ENCODE results near the gene GLRX.
A peak's percentile ranks its signal among the peaks of the same experiment; 100 is the strongest.
"Not testable (repeated sequence)": the region's sequence is repeated elsewhere in the genome, so short reads cannot be mapped to it uniquely, and the experiment has no call there.

Gene GLRX, protein sequence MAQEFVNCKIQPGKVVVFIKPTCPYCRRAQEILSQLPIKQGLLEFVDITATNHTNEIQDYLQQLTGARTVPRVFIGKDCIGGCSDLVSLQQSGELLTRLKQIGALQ

DNA sequence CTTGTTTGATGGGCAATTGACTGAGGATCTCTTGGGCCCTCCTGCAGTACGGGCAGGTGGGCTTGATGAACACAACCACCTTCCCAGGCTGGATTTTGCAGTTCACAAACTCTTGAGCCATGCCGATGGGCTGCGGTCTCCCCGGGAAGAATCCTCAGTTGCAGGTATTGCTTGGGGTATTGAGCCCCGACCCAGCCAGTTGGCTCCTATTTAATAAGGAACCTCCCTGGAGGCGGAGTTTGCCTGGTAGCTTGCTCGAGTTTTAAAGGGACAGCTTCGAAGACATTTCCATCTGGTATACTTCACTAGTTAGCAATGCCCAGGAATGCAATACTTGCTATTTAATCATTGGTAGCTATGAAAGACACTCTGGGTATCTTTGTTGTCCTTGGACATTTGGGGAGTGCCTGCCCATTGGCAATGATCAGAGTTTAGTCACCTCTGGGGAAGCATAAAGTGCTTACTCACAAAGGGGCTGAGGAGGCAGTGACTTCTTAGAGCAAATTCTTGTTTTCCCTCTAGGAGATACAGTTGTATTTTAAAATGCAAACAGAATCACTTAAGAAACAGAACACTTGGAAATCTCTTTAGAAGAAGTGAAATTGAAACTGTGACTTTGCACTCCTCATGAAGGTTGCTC, at the start of gene GLRX:
Gene GLRX, minus strand, starts transcription at position 185 of the 640 bp plus-strand sequence. Its CDS starts 64 bp downstream, at position 121.
- no peak for DNase-seq (ENCODE audit: low read depth)

DNA sequence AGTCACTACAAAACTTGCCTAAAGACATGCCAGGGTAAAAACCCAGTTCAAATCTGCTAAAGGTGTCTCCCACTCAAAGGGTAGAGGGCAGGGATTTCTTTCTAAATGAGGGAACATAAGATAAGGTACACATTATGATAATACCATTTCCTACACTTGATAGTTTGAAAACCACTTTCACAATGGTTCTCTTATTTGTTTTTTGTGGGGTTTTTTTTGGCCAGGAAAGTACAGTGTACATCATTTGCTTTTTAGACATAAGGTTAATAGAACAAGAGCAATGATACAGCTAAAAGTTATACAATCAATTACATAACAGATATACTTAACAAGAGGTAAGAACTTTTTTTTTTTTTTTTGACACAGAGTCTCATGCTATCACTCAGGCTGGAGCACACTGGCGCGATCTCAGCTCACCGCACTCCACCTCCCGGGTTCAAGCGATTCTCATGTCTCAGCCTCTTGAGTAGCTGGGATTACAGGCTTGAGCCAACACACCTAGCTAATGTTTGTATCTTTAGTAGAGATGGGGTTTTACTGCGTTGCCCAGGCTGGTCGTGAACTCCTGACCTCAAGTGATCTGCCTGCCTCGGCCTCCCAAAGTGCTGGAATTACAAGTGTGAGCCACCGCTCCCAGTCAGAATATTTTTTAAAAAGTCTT, 48.8 kb upstream of the GLRX start:
- no peak for DNase-seq (ENCODE audit: low read depth)

DNA sequence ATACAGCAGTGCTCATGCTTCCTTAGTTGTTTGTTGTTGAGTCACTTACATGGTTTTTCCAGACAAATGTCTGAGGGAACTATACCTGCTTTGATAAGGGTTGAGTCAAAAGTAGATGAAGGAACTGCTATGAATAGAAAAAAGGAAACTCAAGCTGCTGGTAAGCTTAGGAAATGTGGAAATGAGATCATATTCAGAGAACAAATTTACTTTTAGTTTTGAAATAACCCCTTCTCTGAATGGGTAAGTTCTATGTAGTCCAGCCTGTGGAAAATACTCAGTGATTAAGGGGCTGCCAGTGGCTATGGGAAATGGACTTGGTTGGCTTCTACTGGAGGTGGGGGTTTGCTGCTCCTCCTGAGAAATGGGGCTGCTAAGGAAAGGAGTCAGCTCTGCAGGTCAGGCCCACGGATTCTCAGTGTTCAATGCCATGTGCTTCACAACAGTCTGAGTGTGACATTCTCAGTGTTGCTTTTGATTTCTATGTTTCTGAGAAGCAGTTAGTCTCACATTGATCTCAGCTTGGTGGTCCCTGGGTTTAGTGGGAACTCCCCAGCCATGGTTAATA, 47.7 kb upstream of the GLRX start:
- DNase-seq (ENCODE audit: low read depth), result no peak

DNA sequence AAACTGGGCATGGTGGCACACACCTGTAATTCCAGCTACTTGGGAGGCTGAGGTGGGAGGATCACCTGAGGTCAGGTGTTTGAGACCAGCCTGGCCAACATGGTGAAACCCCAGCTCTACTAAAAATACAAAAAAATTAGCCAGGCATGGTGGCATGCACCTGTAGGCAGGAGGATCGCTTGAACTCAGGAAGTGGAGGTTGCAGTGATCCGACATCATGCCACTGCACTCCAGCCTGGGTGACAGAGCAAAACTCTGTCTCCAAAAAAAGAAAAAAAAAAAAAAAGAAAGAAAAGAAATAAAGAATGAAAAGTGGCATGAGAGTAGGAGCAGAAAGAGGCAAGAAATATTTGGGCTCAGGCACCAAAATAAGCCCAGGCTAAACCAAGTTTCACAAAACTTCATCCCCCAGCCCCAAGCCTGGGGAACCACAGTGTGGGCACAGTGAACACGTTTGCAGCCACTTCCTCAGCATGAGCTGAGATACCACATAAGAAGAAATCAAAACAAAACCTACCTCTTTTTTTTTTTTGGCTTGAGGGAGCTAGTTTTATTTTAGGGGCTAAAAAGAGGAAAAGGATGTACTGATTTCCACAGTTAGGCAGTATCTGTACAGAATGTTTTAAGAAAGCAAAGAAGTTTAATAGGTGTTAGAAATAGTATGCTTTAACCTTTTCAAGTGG, 46.8 kb upstream of the GLRX start:
- DNase-seq (ENCODE audit: low read depth), result not testable (repeated sequence)

DNA sequence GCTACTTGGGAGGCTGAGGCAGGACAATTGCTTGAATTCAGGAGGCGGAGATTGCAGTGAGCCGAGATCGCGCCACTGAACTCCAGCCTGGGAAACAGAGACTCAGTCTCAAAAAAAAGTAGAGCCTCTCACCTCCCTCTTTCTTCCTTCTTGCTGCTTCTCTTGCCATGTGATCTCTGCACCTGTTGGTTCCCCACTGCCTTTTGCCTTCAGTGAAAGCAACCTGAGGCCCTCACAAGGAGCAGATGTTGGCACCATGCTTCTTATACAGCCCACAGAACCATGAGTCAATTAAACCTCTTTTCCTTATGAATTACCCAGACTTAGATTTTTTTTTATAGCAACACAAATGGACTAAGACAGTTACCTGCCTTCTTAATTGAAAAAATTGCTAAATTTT, 45.6 kb upstream of the GLRX start:
- no peak for DNase-seq (ENCODE audit: low read depth)

DNA sequence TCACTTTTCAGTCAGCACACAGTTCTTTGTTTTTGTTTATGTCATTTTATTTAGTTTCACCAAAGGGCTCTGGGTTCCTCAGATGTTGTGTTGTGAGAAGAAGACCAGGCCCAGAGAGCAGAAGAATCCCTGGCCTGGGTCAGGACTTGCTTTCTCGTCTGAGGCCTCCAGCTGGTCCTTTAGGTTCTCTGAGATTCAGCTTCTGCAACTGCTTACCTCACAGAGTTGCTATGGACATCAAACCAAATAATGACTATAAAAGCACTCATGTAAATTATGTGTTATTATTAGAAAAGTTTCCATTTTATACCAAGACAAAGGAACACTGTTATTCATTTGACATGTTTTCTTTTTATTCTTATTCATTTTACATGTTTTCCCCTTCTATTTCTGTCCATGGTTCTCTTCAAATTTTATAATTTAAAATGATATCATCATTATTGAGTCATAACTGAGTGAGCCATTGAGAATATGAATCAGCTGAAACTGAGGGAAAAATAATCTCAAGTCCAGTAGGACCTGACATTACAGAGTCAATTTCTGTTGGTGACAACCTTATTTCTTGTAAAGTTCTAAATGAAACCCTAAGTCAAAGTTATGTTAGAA, 44.0 kb upstream of the GLRX start:
- no peak for DNase-seq (ENCODE audit: low read depth)

DNA sequence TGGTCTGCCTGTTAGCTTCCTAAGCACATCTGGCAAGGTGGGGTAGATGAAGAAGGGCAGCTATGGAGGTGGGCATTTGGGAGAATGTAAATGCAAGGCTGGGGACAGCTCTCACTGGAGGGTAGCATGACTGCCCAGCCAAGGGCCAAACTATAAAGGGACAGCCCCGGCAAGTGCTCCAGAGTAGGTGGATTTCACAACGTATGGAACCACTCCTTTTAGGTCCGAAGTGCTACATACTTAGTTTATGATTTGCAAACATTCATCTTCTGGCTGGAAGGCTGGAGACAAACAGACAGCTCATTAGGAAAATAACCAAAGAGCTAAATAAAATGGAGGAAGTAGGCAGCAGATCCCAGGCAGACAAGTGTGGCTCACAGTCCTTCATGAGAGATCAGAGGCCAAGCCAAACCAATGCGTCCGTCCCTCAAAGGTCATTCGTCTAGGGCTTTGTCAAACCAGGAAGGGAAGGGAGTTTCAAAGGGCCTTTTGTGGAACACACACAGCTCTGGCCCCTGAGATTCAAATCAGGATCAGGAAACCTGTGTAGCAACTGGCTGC, 42.5 kb upstream of the GLRX start:
- no peak for DNase-seq (ENCODE audit: low read depth)

DNA sequence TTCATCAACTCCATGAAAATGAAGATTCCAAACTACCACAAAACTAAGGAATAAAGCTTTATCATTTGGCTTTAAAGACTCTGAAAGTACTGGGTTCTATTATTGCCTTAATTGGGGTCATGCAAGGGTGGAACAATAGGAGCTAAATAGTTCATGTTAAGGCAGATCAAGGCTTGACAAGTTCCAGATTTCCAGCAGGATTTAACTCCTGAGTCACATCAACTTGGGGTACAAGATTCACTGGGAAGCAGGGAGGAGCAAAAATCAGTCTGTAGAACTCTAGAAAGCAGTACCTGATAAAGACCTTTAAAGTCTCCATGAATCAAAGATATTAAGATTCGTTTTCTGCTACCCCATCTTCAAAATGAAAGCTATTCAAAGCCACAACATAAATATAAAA, 41.9 kb upstream of the GLRX start:
- no peak for DNase-seq (ENCODE audit: low read depth)

DNA sequence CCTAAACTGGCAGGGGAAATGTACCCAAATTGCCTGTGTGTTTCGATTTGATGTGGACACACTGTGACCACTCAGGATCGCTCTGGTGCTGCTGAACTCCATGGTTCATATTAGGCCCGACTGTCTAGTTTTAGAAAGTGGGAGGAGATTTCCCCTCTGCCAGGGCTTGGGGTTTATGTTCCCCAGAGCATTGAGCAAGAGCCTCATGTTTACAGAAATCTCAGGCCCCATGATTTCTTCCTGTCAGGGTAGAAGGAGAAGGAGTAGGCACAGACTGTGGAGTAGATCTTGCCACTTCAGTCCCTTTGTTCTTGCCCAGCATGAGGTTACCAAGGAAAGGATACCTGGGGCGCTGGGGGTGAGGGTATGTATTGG, 40.8 kb upstream of the GLRX start:
- DNase-seq (ENCODE audit: low read depth), result no peak

DNA sequence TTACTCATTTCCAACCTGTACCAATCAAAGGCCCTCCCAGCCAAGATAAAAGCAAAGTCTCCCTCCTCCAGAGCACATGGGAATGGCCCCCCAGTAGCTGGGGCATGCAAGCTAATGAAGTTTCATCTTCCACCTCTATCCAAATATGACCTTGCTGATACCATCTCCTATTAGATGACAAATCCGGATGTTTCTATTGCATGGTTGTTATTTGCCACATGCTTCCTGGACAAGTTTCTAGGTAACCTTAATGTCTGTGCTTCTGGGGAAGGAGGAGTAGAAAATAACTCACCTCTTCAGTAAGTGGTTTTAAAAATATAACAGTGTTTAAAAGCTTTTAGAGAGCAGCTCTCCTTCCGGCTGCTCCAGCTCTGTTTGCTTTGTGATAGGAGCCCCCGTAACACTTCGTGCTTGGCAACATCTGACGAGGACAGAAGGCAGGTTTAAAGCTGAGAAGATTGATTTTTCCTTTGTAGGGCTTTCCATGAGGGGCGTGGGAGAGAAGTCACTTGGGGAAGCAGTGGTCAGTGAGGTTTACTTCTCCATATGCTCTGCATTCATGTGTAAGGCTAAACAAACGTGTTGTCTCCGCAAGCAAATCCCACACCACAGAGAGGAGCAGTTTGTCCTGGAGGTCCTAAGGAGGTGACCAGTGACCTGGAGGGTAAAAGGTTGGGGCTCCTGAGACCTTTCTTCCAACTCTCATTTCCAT, 40.3 kb upstream of the GLRX start:
- DNase-seq (ENCODE audit: low read depth), result no peak

DNA sequence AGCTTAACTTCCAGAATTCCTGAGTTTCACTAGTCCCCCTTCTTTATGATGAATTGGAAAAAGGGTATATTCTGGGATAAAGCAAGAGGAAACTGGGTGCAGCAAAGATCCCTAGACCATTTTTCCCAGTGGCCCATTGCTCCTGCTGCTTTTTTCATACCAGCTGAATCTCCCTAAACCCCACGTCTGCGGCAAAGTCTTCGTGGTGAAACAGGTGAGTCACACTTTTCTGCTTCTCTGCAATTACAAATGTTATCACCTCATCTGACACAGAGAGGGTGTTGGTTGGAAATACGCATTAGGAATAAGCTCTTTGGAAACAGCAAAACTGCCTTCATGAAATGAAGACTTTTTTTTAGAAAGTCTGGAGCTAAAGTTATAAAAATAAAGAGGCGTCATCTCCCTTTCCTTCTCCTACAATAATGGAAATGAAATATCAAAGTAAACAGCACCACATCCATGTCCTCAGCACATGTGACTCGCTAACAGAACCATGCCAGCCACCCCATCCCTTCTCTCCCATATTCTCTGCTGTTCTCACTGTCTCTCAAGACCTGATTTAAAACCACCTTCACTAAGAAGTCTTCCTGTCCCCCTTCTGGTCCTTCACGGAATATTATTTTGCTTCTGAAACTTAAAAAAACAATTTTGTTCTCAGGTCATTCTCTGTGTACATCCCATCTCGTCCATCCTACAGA, 39.5 kb upstream of the GLRX start:
- no peak for DNase-seq (ENCODE audit: low read depth)

DNA sequence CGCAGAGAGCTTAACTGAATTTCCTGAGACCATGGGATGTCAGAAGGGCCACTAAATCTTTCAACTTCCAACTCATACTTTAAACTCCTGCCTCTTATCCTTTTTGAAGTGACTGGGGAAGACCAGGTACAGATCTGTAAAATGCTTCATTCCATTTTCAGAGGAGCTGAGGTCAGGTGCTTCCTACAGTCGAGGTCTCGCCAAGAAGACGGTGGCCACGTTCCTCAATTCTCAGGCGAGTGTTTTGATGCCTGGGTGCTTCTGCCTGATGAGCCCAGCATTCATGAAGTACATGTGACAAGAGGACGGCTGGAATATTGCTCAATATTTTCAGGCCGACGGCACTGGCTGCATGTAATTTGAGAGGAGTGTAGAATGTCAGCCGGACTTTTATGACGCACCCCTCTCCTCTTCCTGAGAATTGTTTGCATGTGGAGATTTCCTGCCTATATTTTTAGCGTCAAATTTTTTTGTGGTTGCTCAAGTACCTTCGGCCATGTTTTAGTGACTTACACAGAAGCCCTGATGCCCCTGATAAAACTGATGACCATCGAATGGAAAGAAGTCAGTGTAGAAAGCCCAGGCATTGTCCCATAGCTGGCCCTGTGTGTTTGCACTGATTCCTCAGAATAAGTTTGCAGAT, 38.8 kb upstream of the GLRX start:
- DNase-seq (ENCODE audit: low read depth), result no peak

DNA sequence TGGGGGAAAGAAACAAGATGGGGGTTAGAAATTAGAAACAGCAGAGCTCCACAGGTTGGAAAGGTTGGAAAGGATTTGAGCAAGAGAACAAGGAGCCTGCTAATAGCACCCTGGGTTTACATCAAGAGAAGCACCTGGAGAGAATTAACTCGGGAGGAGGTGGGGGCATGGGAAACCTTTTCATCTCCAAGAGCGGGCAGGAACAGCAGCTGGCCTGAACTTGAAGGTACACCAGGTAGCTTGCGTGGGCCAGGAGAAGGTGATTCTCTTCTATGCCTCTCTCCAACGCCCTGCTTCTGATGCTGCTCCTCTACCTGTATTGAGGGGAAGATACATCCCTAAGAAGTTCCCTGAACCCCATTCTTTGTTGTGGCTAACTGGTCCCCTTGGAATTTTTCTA, 37.1 kb upstream of the GLRX start:
- no peak for DNase-seq (ENCODE audit: low read depth)

DNA sequence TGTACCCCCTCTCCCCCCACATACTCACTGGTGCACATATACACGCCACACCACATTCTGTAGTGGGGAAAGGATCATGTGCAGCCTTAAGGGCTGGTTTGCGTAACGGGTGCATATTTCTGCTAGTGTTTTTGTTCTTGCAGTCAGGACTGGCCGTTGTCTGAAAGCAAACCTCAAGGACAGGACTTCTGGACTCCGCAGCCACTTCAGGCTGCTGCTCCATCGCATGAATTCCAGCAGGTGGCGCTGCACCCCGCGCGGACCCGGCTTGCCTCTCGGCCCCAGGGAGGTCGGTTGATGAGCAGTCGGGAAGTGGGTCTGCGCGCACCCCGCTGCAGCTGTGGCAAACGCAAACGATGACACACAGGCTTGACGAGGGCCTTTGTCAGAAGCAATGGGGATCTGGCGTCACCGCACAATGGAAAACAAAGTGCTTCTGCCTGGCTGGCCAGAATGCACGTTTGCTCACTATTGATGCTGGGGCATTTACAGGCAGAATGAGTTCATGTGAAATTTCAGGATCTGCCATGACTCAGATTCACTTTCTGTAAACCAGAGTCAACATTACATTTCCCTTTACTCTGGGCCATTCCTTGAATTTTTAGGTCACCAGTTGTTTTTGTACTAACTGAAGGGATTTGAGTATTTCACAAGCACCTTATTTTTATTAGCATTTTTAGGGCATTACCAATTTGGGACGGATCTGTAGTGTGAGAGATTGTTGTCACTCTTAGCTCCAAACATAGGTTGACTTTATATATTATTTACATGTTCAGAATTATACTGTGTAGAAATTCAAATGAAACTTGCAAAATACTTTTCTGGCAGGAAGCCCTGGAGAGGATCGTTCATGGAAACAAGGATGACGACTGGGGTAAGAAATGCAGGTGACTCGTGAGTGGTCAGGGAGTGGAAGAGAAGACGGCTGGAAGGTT, 36.4 kb upstream of the GLRX start:
- DNase-seq (ENCODE audit: low read depth), result peak; percentile 77

DNA sequence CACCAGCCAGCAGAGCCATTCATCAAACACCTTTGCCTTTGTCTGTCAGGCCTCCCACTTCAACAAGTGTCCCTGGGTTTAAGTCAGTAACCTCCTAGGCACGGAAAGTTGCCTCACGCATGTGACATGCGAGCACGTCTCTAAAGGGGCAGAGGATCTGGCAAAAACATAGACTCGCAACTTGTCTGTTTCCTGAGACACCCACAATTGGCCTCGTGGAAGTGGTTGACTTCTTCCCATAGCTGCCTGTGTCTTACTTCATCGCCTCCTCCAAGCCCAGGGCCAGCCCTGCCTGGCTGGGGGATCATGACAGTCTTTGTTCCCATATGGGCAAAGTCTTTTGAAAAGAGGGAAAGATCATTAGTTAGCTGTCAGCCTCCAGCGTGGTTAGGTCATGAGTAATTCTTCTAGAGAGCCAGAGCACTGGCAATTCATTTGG, 35.5 kb upstream of the GLRX start:
- no peak for DNase-seq (ENCODE audit: low read depth)

DNA sequence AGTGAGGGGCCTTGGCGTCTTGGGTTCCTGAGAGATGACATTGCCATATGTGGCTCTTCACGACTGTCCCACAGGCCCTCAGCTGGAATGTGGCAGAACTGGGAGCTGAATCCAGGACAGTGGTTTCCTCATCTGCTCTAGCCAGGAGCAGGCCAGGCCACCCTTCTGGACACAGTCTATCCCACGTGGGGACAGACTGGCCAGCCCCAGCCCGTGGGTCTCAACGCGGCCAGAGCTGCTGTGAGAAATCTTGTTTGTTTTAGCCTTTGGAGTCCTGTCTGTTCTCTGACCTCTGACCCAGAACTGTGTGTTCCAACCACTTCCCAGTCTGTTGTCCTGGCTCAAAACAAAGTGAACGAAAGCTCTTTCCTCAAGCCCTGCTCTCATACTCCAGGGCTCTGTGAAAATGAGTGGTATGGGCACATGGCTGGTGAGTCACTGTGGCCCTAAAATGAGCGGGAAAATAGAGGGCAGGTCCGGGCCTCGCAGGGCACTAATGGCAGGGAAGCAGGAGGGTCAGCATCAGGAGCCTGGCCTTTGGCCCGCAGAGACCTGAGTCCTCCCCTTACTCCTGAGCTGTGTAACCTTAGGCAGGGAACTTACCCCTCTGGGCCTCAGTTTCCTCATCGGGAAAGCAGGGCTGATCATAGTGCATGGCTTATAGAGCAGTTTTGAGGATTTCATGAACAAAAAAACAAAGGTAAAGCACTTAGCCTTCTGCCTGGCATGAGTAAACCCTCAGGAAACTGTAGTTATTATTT, 34.8 kb upstream of the GLRX start:
- DNase-seq (ENCODE audit: low read depth), result no peak

DNA sequence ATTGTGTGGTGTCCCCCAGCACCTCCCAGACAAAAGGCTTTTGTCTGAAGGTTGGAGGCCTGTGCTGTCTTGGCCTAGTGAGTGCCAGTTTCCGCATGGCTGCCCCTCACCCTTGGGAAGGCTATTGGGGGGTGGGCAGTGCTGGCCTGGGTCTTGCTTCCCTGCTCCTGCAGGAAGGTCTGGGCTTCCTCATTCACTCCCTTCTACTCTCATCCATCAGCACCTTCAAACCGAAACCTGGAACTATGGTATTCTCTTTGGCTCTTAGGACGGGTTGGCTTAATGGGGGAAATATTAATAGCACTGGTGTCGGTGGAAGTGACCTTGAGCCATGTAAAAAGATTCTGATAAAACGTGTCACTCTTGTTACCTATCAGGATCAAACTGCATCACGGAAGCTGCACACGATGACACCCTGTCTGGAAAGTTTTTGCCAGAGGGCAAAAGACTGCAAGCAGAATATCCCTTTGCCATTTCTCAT, 34.0 kb upstream of the GLRX start:
- no peak for DNase-seq (ENCODE audit: low read depth)

DNA sequence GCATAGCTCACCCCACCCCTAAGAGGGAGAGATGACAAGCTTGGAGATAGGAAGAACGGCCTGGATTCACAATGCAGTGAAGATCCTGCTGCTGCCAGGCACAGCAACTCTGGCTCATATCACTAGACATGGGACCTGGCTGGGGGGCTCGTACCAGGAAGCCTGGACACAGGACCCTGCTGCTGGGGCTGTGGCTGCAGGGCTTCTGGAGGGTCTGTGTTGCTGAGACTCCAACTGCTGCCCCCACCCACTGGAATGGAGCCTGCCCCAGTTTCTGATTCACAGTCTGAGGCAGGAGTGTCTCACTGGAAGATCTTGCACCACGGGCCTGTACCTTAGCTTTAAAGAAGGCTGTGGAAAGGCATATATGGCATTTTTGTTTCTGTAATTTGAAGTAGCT, 31.0 kb upstream of the GLRX start:
- DNase-seq (ENCODE audit: low read depth), result no peak

All from stimulated activated CD8-positive, alpha-beta memory T cell treated with anti-CD3 and anti-CD28 coated beads, Interleukin-15, amount 100 ng/mL, for 24 hours (primary cell).